CD14-positive monocyte (primary cell): Measurements from ENCODE around the gene SYNRG. TPM values are rescaled to one million over a fixed set of nuclear protein-coding genes. Genes with fewer than 3 reads are reported as not detected.

Source experiments
- DNase-seq, 3 donors: peaks; one replicate each; pipeline ENCODE4 v3.0.0-alpha.2; 2011 to 2022
- H2AFZ ChIP-seq: 2 replicates; pipeline ENCODE4 v1.6.0; 2012; ENCODE audit warnings: mild to moderate bottlenecking, low read depth, low read length, inconsistent platforms; ENCODE audit not compliant: insufficient read depth, poor library complexity, severe bottlenecking
- H3K27ac ChIP-seq, 2 donors: 1 replicate in 1 of 2; 2 replicates in 1 of 2; pipeline ENCODE4 v1.5.1; 2012 to 2013; ENCODE audit warnings: low read length in 2 of 2, control low read depth in 1 of 2, inconsistent platforms in 1 of 2, low read depth in 1 of 2, mild to moderate bottlenecking in 1 of 2
- H3K27me3 ChIP-seq, 2 donors: one replicate each; pipeline versions ENCODE4 v1.6.0 to v1.6.1; 2011 to 2013; ENCODE audit warnings: low read length in 2 of 2; ENCODE audit not compliant: control insufficient read depth in 2 of 2, insufficient read depth in 2 of 2
- H3K36me3 ChIP-seq, 2 donors: replicated peaks in 1 of 2; 1 replicate in 1 of 2; 2 replicates in 1 of 2; pipeline versions ENCODE4 v1.5.1 to v1.6.1; 2012 to 2013; ENCODE audit warnings: low read length in 2 of 2, control low read depth in 1 of 2, inconsistent platforms in 1 of 2, mild to moderate bottlenecking in 1 of 2; ENCODE audit not compliant: insufficient read depth in 2 of 2, control insufficient read depth in 1 of 2
- H3K4me1 ChIP-seq, 2 donors: 1 replicate in 1 of 2; 2 replicates in 1 of 2; pipeline versions ENCODE4 v1.5.1 to v1.6.1; 2012 to 2013; ENCODE audit warnings: low read length in 2 of 2, control low read depth in 1 of 2, inconsistent platforms in 1 of 2, mild to moderate bottlenecking in 1 of 2, moderate library complexity in 1 of 2; ENCODE audit not compliant: insufficient read depth in 2 of 2, control insufficient read depth in 1 of 2
- H3K4me2 ChIP-seq: replicated peaks from 2 replicates; pipeline ENCODE3; 2012; ENCODE audit warnings: low read length, moderate library complexity, mild to moderate bottlenecking; ENCODE audit not compliant: poor library complexity, severe bottlenecking; ENCODE audit errors: extremely low read depth
- H3K4me3 ChIP-seq, 3 experiments: fragments of 200-600 bp in 1 of 3; sonication (generic) in 1 of 3; replicated peaks in 1 of 3; 1 replicate in 2 of 3; 2 replicates in 1 of 3; pipeline ENCODE4 v1.5.1; 2011 to 2013; ENCODE audit warnings: low read length in 3 of 3, mild to moderate bottlenecking in 3 of 3, control low read depth in 2 of 3, low read depth in 2 of 3, inconsistent platforms in 1 of 3, moderate library complexity in 1 of 3
- H3K79me2 ChIP-seq: 2 replicates; pipeline ENCODE4 v1.6.0; 2012; ENCODE audit warnings: mild to moderate bottlenecking, control low read depth, inconsistent platforms, low read length, moderate library complexity; ENCODE audit not compliant: insufficient read depth
- H3K9ac ChIP-seq: 2 replicates; pipeline ENCODE4 v1.6.0; 2017; ENCODE audit warnings: low read length, mild to moderate bottlenecking; ENCODE audit not compliant: insufficient read depth, poor library complexity, severe bottlenecking
- H3K9me3 ChIP-seq, 2 donors: replicated peaks in 1 of 2; 1 replicate in 1 of 2; 2 replicates in 1 of 2; pipeline versions ENCODE4 v1.5.1 to v1.6.1; 2012 to 2013; ENCODE audit warnings: low read length in 2 of 2, control low read depth in 1 of 2; ENCODE audit not compliant: control insufficient read depth in 1 of 2, insufficient read depth in 1 of 2
- H4K20me1 ChIP-seq: 2 replicates; pipeline ENCODE4 v1.6.0; 2012; ENCODE audit warnings: mild to moderate bottlenecking, low read length, control low read depth, moderate library complexity; ENCODE audit not compliant: insufficient read depth
- H3K27ac Mint-ChIP-seq, 7 donors: one replicate each; pipeline ENCODE4 v1.8.0; 2020; ENCODE audit warnings: mild to moderate bottlenecking in 7 of 7, mixed read lengths in 7 of 7, moderate library complexity in 6 of 7, inconsistent platforms in 2 of 7
- H3K27me3 Mint-ChIP-seq, 3 donors: one replicate each; pipeline ENCODE4 v1.8.0; 2021 to 2022; ENCODE audit warnings: low read depth in 3 of 3, mild to moderate bottlenecking in 3 of 3, mixed read lengths in 3 of 3, moderate library complexity in 3 of 3, inconsistent platforms in 1 of 3
- H3K36me3 Mint-ChIP-seq, 2 donors: one replicate each; pipeline ENCODE4 v1.8.0; 2020; ENCODE audit warnings: mixed read lengths in 2 of 2, inconsistent platforms in 1 of 2, mild to moderate bottlenecking in 1 of 2
- H3K4me1 Mint-ChIP-seq: one replicate; pipeline ENCODE4 v1.8.0; 2020; ENCODE audit warnings: mild to moderate bottlenecking, mixed read lengths
- H3K4me3 Mint-ChIP-seq, 2 donors: one replicate each; pipeline ENCODE4 v1.8.0; 2020; ENCODE audit warnings: mild to moderate bottlenecking in 2 of 2, mixed read lengths in 2 of 2, moderate library complexity in 1 of 2
- H3K9me3 Mint-ChIP-seq, 7 donors: one replicate each; pipeline ENCODE4 v1.8.0; 2020 to 2022; ENCODE audit warnings: mixed read lengths in 7 of 7, mild to moderate bottlenecking in 6 of 7, moderate library complexity in 6 of 7, inconsistent platforms in 2 of 7
- CTCF ChIP-seq: fragments of 200-600 bp; IDR thresholded peaks from one replicate; pipeline ENCODE4 v1.8.0; 2022; ENCODE audit warnings: antibody characterized with exemption, mild to moderate bottlenecking
- WGBS: methylation state at CpG from one replicate; pipeline ENCODE4 v1.1.5; 2013; ENCODE audit warnings: missing lambda C conversion rate; ENCODE audit not compliant: insufficient coverage; 5-methylcytosine and 5-hydroxymethylcytosine counted together
- intact Hi-C, 2 donors: fragments of 100-400 bp; cut with micrococcal nuclease; formaldehyde crosslinking; loops; one replicate each; pipeline versions ENCODE4 v1.15.0 to v1.15.1; 2023
- polyA plus RNA-seq, 3 donors: library from polyadenylated mRNA; depleted of rRNA in 1 of 3; unstranded in 2 of 3; stranded (reverse) in 1 of 3; fragments of 300-500 nt in 2 of 3; fragments of >200 nt in 1 of 3; fragmentation: Illumina TruSeq in 2 of 3; gene quantifications; 1 replicate in 2 of 3; 2 replicates in 1 of 3; pipeline ENCODE4 v1.2.3, GENCODE V29; 2012 to 2021

The SYNRG gene
- polyA plus RNA-seq, 3 donors = 13.1 to 17.5 (median 16.9) TPM

GRCh38 chr17:37604556-37604955, 4.7 kb downstream of the SYNRG start:
- peaks cover 18 to 34% of the 10 kb centered on the region in 2 donors for H3K4me1 ChIP-seq

GRCh38 chr17:37598145-37598544, 11.1 kb downstream of the SYNRG start:
- H3K36me3 Mint-ChIP-seq = peaks cover 60 to 66% of the 10 kb centered on the region in 2 donors

More at GRCh38 chr17:37604556-37604955, 4.7 kb downstream of the SYNRG start:
- H3K36me3 ChIP-seq = peaks cover 10 to 32% of the 10 kb centered on the region in 2 donors
- no peak overlapping the region for H3K9ac ChIP-seq
- intact Hi-C loops = no loop called here
- H2AFZ ChIP-seq = no peak overlapping the region
- Mint-ChIP-seq H3K9me3 (no peaks in the 10 kb centered on the region), H3K4me3 (no peak overlapping the region), H3K36me3 (peaks cover 16 to 18% of the 10 kb centered on the region in 2 donors), H3K27me3 (peaks cover 0 to 1% (median 0%) of the 10 kb centered on the region in 3 donors), H3K4me1 (peaks cover 28% of the 10 kb centered on the region), H3K27ac (no peak overlapping the region)
- H4K20me1 ChIP-seq = peaks cover 78% of the 10 kb centered on the region
- no CpG with 5 or more reads among the region's 6 CpGs for WGBS
- H3K4me2 ChIP-seq = no peak overlapping the region
- no peaks in the 10 kb centered on the region for H3K27me3 ChIP-seq
- peaks cover 83% of the 10 kb centered on the region for H3K79me2 ChIP-seq
- no peaks in the 10 kb centered on the region for H3K9me3 ChIP-seq
- H3K4me3 ChIP-seq = no peak overlapping the region
- H3K27ac ChIP-seq = no peak overlapping the region
- TF ChIP-seq CTCF = no peak
- DNase-seq = no peak

More at GRCh38 chr17:37598145-37598544, 11.1 kb downstream of the SYNRG start:
- H3K9me3 Mint-ChIP-seq = no peaks in the 10 kb centered on the region
- no peak overlapping the region for H3K27ac ChIP-seq
- no peaks in the 10 kb centered on the region for H3K4me1 ChIP-seq
- no peak overlapping the region for H3K4me3 ChIP-seq
- no peak for DNase-seq
- H3K9me3 ChIP-seq = no peaks in the 10 kb centered on the region
- H3K4me2 ChIP-seq = no peak overlapping the region
- H3K4me3 Mint-ChIP-seq = no peak overlapping the region
- no peak overlapping the region for H2AFZ ChIP-seq
- no peak for TF ChIP-seq CTCF
- no peak overlapping the region for H3K9ac ChIP-seq
- WGBS = no CpG with 5 or more reads among the region's 2 CpGs
- H3K27me3 Mint-ChIP-seq = peaks cover 0 to 1% (median 0%) of the 10 kb centered on the region in 3 donors
- peak overlapping the region in 1 of 7 donors; percentile 4 for H3K27ac Mint-ChIP-seq
- no peaks in the 10 kb centered on the region for H3K27me3 ChIP-seq
- peaks cover 61 to 72% of the 10 kb centered on the region in 2 donors for H3K36me3 ChIP-seq
- H4K20me1 ChIP-seq = peaks cover 71% of the 10 kb centered on the region
- H3K79me2 ChIP-seq = peaks cover 23% of the 10 kb centered on the region
- intact Hi-C loops = no loop called here
- peaks cover 2% of the 10 kb centered on the region for H3K4me1 Mint-ChIP-seq
